H1 (cell line): ENCODE results near the gene CYP11A1. TPM values are rescaled to one million over a fixed set of nuclear protein-coding genes. Genes with fewer than 3 reads are reported as not detected.

Experiments
- CTCF ChIA-PET: fragments of 300-600 bp; sonication (Branson Sonifier 250); formaldehyde crosslinking; loops from one replicate; lab custom pipeline; 2021; ENCODE audit not compliant: partially characterized antibody; lab: Charles Lee
- POLR2A ChIA-PET: fragments of 300-600 bp; sonication (Branson Sonifier 250); formaldehyde crosslinking; loops from one replicate; lab custom pipeline; 2021; ENCODE audit warnings: inconsistent platforms; ENCODE audit not compliant: partially characterized antibody; lab: Charles Lee
- DNase-seq, 2 experiments: peaks; one replicate each; pipeline versions ENCODE4 v3.0.0 to v3.0.0-alpha.2; 2010 to 2022; ENCODE audit warnings: low spot score in 2 of 2, low read depth in 1 of 2, mixed read lengths in 1 of 2
- FAIRE-seq: peaks from 2 replicates; lab custom pipeline; 2011; peaks lifted over from hg19 to GRCh38; lab: Jason Lieb, UNC
- H2AFZ ChIP-seq: 2 replicates; pipeline ENCODE4 v1.8.1; 2012; ENCODE audit warnings: low read length, inconsistent platforms
- H2AK5ac ChIP-seq: 2 replicates; pipeline ENCODE4 v1.6.1; 2013; ENCODE audit warnings: low read depth, low read length
- H2BK120ac ChIP-seq: replicated peaks from 2 replicates; pipeline ENCODE3; 2013; ENCODE audit warnings: low read depth, low read length, inconsistent platforms
- H2BK12ac ChIP-seq: 2 replicates; pipeline ENCODE4 v1.6.1; 2013; ENCODE audit warnings: low read depth, low read length
- H2BK15ac ChIP-seq: 2 replicates; pipeline ENCODE4 v1.6.1; 2013; ENCODE audit warnings: low read length
- H2BK20ac ChIP-seq: 2 replicates; pipeline ENCODE4 v1.6.1; 2013; ENCODE audit warnings: low read length
- H2BK5ac ChIP-seq: 2 replicates; pipeline ENCODE4 v1.6.1; 2013; ENCODE audit warnings: low read depth, low read length
- H3K14ac ChIP-seq: 2 replicates; pipeline ENCODE4 v1.6.1; 2013; ENCODE audit warnings: inconsistent platforms; ENCODE audit not compliant: insufficient read length
- H3K18ac ChIP-seq: 2 replicates; pipeline ENCODE4 v1.6.1; 2013; ENCODE audit warnings: low read length; ENCODE audit errors: extremely low read depth
- H3K23ac ChIP-seq: 2 replicates; pipeline ENCODE4 v1.6.1; 2013; ENCODE audit warnings: inconsistent platforms; ENCODE audit not compliant: insufficient read length
- H3K23me2 ChIP-seq: 2 replicates; pipeline ENCODE4 v1.6.1; 2013; ENCODE audit warnings: low read depth, low read length
- H3K27ac ChIP-seq: 2 replicates; pipeline ENCODE4 v1.6.1; 2011; ENCODE audit warnings: low read depth, low read length, inconsistent platforms
- H3K27me3 ChIP-seq, 4 experiments: replicated peaks in 1 of 4; 1 replicate in 1 of 4; 2 replicates in 3 of 4; pipeline versions ENCODE4 v1.6.1 to v1.8.1; 2011 to 2013; ENCODE audit warnings: low read length in 3 of 4, mild to moderate bottlenecking in 3 of 4, inconsistent platforms in 2 of 4, mixed read lengths in 2 of 4, moderate library complexity in 1 of 4; ENCODE audit not compliant: control insufficient read depth in 3 of 4, insufficient read depth in 3 of 4; ENCODE audit errors: extremely low read depth in 1 of 4
- H3K36me3 ChIP-seq, 4 experiments: 2 replicates each; pipeline versions ENCODE4 v1.6.1 to v1.8.1; 2011 to 2013; ENCODE audit warnings: mild to moderate bottlenecking in 4 of 4, low read length in 3 of 4, moderate library complexity in 2 of 4, control low read depth in 1 of 4, inconsistent platforms in 1 of 4; ENCODE audit not compliant: insufficient read depth in 4 of 4, control insufficient read depth in 2 of 4
- H3K4ac ChIP-seq: replicated peaks from 2 replicates; pipeline ENCODE3; 2013; ENCODE audit warnings: low read length, low read depth, mixed read lengths, inconsistent platforms; ENCODE audit not compliant: insufficient read length
- H3K4me1 ChIP-seq, 4 experiments: replicated peaks in 1 of 4; 1 replicate in 1 of 4; 2 replicates in 3 of 4; pipeline versions ENCODE4 v1.6.1 to v1.8.1; 2011 to 2013; ENCODE audit warnings: low read length in 3 of 4, inconsistent platforms in 2 of 4, mixed read lengths in 1 of 4; ENCODE audit not compliant: insufficient read depth in 4 of 4, control insufficient read depth in 3 of 4
- H3K4me2 ChIP-seq, 2 experiments: 2 replicates each; pipeline versions ENCODE4 v1.6.1 to v1.8.1; 2011 to 2013; ENCODE audit warnings: low read depth in 2 of 2, low read length in 2 of 2, control low read depth in 1 of 2, inconsistent platforms in 1 of 2, mild to moderate bottlenecking in 1 of 2; ENCODE audit not compliant: insufficient read depth in 1 of 2
- H3K4me3 ChIP-seq, 4 experiments: fragments of 200-600, 300-600 bp in 1 of 4; sonication (generic), shearing (Covaris generic), sonication (Bioruptor Twin) in 1 of 4; 2 replicates each; pipeline versions ENCODE4 v1.5.1 to v1.8.1; 2011 to 2016; ENCODE audit warnings: low read length in 4 of 4, low read depth in 3 of 4, control low read depth in 2 of 4, inconsistent platforms in 2 of 4, mild to moderate bottlenecking in 2 of 4, mixed read lengths in 1 of 4, moderate library complexity in 1 of 4; ENCODE audit not compliant: insufficient read depth in 2 of 4; ENCODE audit errors: extremely low read depth in 1 of 4
- H3K56ac ChIP-seq: replicated peaks from 2 replicates; pipeline ENCODE3; 2013; ENCODE audit warnings: low read depth, mild to moderate bottlenecking, mixed read lengths, low read length, inconsistent platforms; ENCODE audit not compliant: insufficient read length
- H3K79me1 ChIP-seq: 2 replicates; pipeline ENCODE4 v1.6.1; 2013; ENCODE audit warnings: low read depth, low read length, control low read depth
- H3K79me2 ChIP-seq, 2 experiments: 2 replicates each; pipeline versions ENCODE4 v1.6.1 to v1.8.1; 2012 to 2013; ENCODE audit warnings: low read length in 2 of 2, mild to moderate bottlenecking in 2 of 2, inconsistent platforms in 1 of 2; ENCODE audit not compliant: insufficient read depth in 2 of 2, control insufficient read depth in 1 of 2
- H3K9ac ChIP-seq, 4 experiments: replicated peaks in 1 of 4; 1 replicate in 1 of 4; 2 replicates in 3 of 4; pipeline versions ENCODE4 v1.6.1 to v1.8.1; 2011 to 2013; ENCODE audit warnings: low read depth in 3 of 4, low read length in 3 of 4, control low read depth in 2 of 4, mild to moderate bottlenecking in 2 of 4, moderate library complexity in 2 of 4, inconsistent platforms in 1 of 4; ENCODE audit errors: extremely low read depth in 1 of 4
- H3K9me3 ChIP-seq, 2 experiments: 2 replicates each; pipeline versions ENCODE4 v1.6.1 to v1.8.1; 2012 to 2013; ENCODE audit warnings: mild to moderate bottlenecking in 2 of 2, moderate library complexity in 2 of 2, control low read depth in 1 of 2, inconsistent platforms in 1 of 2, low read depth in 1 of 2, low read length in 1 of 2, mixed read lengths in 1 of 2; ENCODE audit not compliant: insufficient read depth in 2 of 2
- H4K20me1 ChIP-seq, 2 experiments: replicated peaks in 1 of 2; 2 replicates each; pipeline versions ENCODE3 to v1.8.1; 2011 to 2013; ENCODE audit warnings: inconsistent platforms in 2 of 2, low read length in 2 of 2, mild to moderate bottlenecking in 1 of 2; ENCODE audit not compliant: insufficient read depth in 2 of 2, control insufficient read depth in 1 of 2
- H4K5ac ChIP-seq: 2 replicates; pipeline ENCODE4 v1.6.1; 2013; ENCODE audit warnings: low read length, low read depth, mixed read lengths, inconsistent platforms; ENCODE audit not compliant: insufficient read length
- H4K8ac ChIP-seq: 2 replicates; pipeline ENCODE4 v1.8.0; 2013; ENCODE audit warnings: mild to moderate bottlenecking, moderate library complexity, low read length, inconsistent platforms; ENCODE audit not compliant: insufficient read depth; ENCODE audit errors: extremely low read depth
- H4K91ac ChIP-seq: replicated peaks from 2 replicates; pipeline ENCODE3; 2013; ENCODE audit warnings: low read length, mixed read lengths, inconsistent platforms; ENCODE audit not compliant: insufficient read length
- CBX8 ChIP-seq: fragments of 300-800, 300-1000 bp; sonication (generic); IDR thresholded peaks from 2 replicates; pipeline ENCODE4 v1.7.1; 2016; ENCODE audit warnings: low read depth, low read length, borderline replicate concordance
- WGBS, 2 experiments: shearing (Covaris generic) in 1 of 2; methylation state at CpG; one replicate each; pipeline versions ENCODE4 v1.1.6 to v1.1.7; 2013 to 2015; ENCODE audit warnings: low lambda C conversion rate in 2 of 2, mixed read lengths in 2 of 2, inconsistent platforms in 1 of 2, low coverage in 1 of 2, missing lambda C conversion rate in 1 of 2; ENCODE audit not compliant: insufficient replicate concordance in 2 of 2, insufficient coverage in 1 of 2, insufficient read length in 1 of 2; ENCODE audit errors: extremely low coverage in 1 of 2, missing lambda C conversion rate in 1 of 2; 5-methylcytosine and 5-hydroxymethylcytosine counted together
- polyA plus RNA-seq, 7 experiments: library from polyadenylated mRNA; depleted of rRNA in 3 of 7; stranded (reverse) in 5 of 7; unstranded in 2 of 7; fragments of >200 nt in 5 of 7; fragments of 200-250 nt in 2 of 7; gene quantifications; 1 replicate in 5 of 7; 2 replicates in 1 of 7; 4 replicates in 1 of 7; pipeline versions ENCODE4 v1.2.1 to v1.2.3, GENCODE V29; 2011 to 2013; ENCODE audit warnings: missing spikeins in 2 of 7, mixed read lengths in 2 of 7
- total RNA-seq: library from RNA; stranded (reverse); fragmentation: NEBNext Ultra II Directional; extraction: Animal tissue kit (Norgen Biotek cat#: 25700); gene quantifications from 2 replicates; pipeline ENCODE4 v1.2.1, GENCODE V29; 2021
- TF ChIP-seq, protein P1 (sequence below), 3 experiments: IDR thresholded peaks; 1 replicate in 2 of 3; 2 replicates in 1 of 3; pipeline versions ENCODE4 v1.5.1 to v1.6.1; 2011; ENCODE audit warnings: low read length in 3 of 3, mild to moderate bottlenecking in 3 of 3, inconsistent platforms in 2 of 3, low read depth in 1 of 3, moderate library complexity in 1 of 3; ENCODE audit not compliant: insufficient read depth in 1 of 3; ENCODE audit errors: control extremely low read depth in 1 of 3
- TF ChIP-seq, protein P2 (sequence below): IDR thresholded peaks from 2 replicates; pipeline ENCODE4 v1.6.1; 2011; ENCODE audit warnings: low read length, improper control_type of control experiment

CYP11A1 gene
- total and polyA plus RNA-seq, 2 of the 8 experiments (the other 6 are each of a cell fraction or from before 2014, with no cell fraction given): 1.9 to 7.2 TPM

DNA sequence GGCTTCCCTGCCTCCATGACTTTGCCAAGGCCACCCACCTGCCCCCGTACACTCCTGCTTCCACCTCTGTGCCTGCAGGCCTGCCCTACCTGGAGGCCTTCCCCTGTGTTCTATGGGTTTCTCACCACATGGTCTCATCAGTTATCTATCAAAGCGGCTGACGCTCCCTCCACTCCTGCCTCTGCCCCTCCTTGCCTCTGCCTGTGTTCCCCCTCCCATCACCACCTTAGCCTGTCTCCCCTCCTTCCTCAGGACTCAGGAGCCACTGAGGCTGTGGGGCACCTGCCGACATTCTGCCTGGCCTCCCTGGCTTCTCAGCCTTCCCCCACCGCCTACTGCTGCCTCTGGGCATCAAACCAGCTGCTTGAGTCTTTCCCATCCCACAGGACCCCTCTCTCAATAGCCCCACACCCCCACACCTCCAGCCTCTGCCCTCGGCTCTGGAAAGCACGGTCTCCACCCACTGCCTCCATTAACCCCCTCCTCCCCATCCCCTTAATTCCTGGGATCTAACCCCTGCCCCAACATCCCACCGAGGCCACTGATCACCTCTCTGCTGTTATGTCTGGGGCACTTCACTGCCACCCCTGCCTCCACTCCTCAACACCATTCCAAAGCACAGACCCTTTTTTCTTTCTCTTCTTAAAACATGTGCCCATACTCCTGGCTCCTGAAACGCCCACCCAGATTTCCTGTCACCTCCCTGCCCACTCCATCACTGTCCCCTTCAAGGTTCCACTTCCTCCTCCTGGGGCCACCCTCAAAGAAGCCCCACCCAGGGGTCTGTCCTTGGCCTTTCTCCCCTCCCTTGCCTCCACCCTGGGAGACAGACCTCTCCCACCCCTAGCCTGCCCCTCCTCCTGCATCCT lies 24.4 kb upstream of the CYP11A1 start:
- Histone ChIP-seq H3K79me1 (no peaks in the 10 kb centered on the region), H2AFZ (no peak overlapping the region), H3K79me2 (no peaks in the 10 kb centered on the region), H2BK20ac (no peak overlapping the region), H2AK5ac (no peak overlapping the region), H3K36me3 (no peaks in the 10 kb centered on the region), H3K23me2 (no peaks in the 10 kb centered on the region), H3K56ac (no peak overlapping the region), H4K5ac (no peak overlapping the region), H4K20me1 (no peaks in the 10 kb centered on the region), H3K27me3 (no peaks in the 10 kb centered on the region), H3K4ac (no peak overlapping the region), H4K91ac (no peak overlapping the region), H4K8ac (peak overlapping the region; percentile 51), H3K4me3 (no peak overlapping the region), H3K4me1 (peaks cover 0 to 4% (median under 1%) of the 10 kb centered on the region in 4 experiments; a peak in 5 of 7 replicates), H2BK12ac (no peak overlapping the region), H3K9ac (no peak overlapping the region), H2BK5ac (no peak overlapping the region), H3K4me2 (no peak overlapping the region), H2BK120ac (no peak overlapping the region), H3K9me3 (no peaks in the 10 kb centered on the region), H3K18ac (no peak overlapping the region), H2BK15ac (0 out of 2 replicates have a peak overlapping the region, but pooled peaks have one; percentile 46), H3K14ac (no peak overlapping the region), H3K23ac (no peak overlapping the region), H3K27ac (no peak overlapping the region)
- POLR2A ChIA-PET: no interaction called here
- CTCF ChIA-PET: interaction anchor here (0.6 to 36.8 kb wide), 7 partner anchors 9 to 248 kb away, joined by 3 to 1311 read pairs (median 5); partner anchors contain the start of gene SEMA7A
- FAIRE-seq (no peak), DNase-seq (no peak)
- WGBS, 2 experiments: 88% methylated on average over 9 of the region's 9 CpGs; no CpG with 5 or more reads in 1 of the 2 experiments
- TF ChIP-seq CBX8: no peak
- TF ChIP-seq, protein P1, sequence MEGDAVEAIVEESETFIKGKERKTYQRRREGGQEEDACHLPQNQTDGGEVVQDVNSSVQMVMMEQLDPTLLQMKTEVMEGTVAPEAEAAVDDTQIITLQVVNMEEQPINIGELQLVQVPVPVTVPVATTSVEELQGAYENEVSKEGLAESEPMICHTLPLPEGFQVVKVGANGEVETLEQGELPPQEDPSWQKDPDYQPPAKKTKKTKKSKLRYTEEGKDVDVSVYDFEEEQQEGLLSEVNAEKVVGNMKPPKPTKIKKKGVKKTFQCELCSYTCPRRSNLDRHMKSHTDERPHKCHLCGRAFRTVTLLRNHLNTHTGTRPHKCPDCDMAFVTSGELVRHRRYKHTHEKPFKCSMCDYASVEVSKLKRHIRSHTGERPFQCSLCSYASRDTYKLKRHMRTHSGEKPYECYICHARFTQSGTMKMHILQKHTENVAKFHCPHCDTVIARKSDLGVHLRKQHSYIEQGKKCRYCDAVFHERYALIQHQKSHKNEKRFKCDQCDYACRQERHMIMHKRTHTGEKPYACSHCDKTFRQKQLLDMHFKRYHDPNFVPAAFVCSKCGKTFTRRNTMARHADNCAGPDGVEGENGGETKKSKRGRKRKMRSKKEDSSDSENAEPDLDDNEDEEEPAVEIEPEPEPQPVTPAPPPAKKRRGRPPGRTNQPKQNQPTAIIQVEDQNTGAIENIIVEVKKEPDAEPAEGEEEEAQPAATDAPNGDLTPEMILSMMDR (IDR thresholded peaks at IDR 0.05; ENCODE audit: control extremely low read depth in 1 of 3, insufficient read depth in 1 of 3, low read depth in 1 of 3, low read length in 3 of 3): no peak
- TF ChIP-seq, protein P2, sequence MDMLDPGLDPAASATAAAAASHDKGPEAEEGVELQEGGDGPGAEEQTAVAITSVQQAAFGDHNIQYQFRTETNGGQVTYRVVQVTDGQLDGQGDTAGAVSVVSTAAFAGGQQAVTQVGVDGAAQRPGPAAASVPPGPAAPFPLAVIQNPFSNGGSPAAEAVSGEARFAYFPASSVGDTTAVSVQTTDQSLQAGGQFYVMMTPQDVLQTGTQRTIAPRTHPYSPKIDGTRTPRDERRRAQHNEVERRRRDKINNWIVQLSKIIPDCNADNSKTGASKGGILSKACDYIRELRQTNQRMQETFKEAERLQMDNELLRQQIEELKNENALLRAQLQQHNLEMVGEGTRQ: no peak
